WTC11 (cell line): ENCODE data around the gene TCEAL3.

Source experiments
- CBFB ChIP-seq: sonication (generic); formaldehyde crosslinking; IDR thresholded peaks from 2 replicates; pipeline ENCODE4 v1.8.1; 2022; ENCODE audit warnings: mild to moderate bottlenecking, low read depth, missing genetic modification reagents
- CREB1 ChIP-seq: sonication (generic); formaldehyde crosslinking; IDR thresholded peaks from 2 replicates; pipeline ENCODE4 v1.8.0; 2023; ENCODE audit warnings: mild to moderate bottlenecking, missing genetic modification reagents
- CTCF ChIP-seq: fragments of 200-600 bp; IDR thresholded peaks from 2 replicates; pipeline ENCODE4 v1.8.0; 2022; ENCODE audit warnings: antibody characterized with exemption
- ZNF138 ChIP-seq: sonication (generic); formaldehyde crosslinking; conservative IDR thresholded peaks from 2 replicates; pipeline ENCODE4 v1.8.1; 2022; ENCODE audit warnings: mild to moderate bottlenecking, moderate library complexity, missing genetic modification reagents
- TF ChIP-seq, protein P1 (sequence below): sonication (generic); formaldehyde crosslinking; IDR thresholded peaks from 2 replicates; pipeline ENCODE4 v1.8.1; 2022; ENCODE audit warnings: low read depth, mild to moderate bottlenecking, moderate library complexity, missing genetic modification reagents, borderline replicate concordance
- TF ChIP-seq, protein P2 (sequence below): sonication (generic); formaldehyde crosslinking; IDR thresholded peaks from 2 replicates; pipeline ENCODE4 v1.8.0; 2023; ENCODE audit warnings: missing genetic modification reagents

GRCh38 chrX:103626855-103627254 is 19.1 kb downstream of the TCEAL3 start:
- TF ChIP-seq CTCF (no peak), CBFB (CRISPR knock-in tag) (no peak), CREB1 (CRISPR knock-in tag) (no peak), ZNF138 (CRISPR knock-in tag) (no peak)
- TF ChIP-seq, protein P1, sequence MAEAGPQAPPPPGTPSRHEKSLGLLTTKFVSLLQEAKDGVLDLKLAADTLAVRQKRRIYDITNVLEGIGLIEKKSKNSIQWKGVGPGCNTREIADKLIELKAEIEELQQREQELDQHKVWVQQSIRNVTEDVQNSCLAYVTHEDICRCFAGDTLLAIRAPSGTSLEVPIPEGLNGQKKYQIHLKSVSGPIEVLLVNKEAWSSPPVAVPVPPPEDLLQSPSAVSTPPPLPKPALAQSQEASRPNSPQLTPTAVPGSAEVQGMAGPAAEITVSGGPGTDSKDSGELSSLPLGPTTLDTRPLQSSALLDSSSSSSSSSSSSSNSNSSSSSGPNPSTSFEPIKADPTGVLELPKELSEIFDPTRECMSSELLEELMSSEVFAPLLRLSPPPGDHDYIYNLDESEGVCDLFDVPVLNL (CRISPR knock-in tag), result no peak
- TF ChIP-seq, protein P2, sequence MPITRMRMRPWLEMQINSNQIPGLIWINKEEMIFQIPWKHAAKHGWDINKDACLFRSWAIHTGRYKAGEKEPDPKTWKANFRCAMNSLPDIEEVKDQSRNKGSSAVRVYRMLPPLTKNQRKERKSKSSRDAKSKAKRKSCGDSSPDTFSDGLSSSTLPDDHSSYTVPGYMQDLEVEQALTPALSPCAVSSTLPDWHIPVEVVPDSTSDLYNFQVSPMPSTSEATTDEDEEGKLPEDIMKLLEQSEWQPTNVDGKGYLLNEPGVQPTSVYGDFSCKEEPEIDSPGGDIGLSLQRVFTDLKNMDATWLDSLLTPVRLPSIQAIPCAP (CRISPR knock-in tag), result no peak
